GM12801 (cell line): ENCODE data around the gene SCYL3.

Experiments
- CTCF ChIP-seq: IDR thresholded peaks from one replicate; pipeline ENCODE4 v1.5.1; 2011; ENCODE audit warnings: control low read depth; ENCODE audit not compliant: insufficient read length; ENCODE audit errors: extremely low read depth

SCYL3 gene

GRCh38 chr1:169838942-169839341 lies 54.8 kb downstream of the SCYL3 start:
- no peak for TF ChIP-seq CTCF

DNA sequence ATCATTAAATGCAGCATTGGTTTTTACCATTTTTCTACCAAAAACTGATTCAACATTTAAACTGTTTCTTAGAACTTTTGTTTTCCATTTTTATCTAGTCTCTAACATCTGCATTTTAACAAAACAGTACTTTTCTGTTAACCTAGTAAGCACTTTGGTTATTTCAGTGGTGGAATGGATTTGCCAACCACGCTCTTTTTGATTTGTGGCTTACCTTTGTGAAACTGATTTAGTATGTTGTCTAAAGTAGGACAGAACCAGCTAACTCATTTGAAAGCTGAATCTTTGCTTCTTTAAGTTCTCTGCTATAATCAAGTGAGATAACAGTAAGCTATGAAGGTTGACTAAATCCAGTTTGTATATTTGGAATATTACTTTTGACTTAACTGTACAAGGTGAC lies 57.5 kb downstream of the SCYL3 start:
- no peak for TF ChIP-seq CTCF

DNA sequence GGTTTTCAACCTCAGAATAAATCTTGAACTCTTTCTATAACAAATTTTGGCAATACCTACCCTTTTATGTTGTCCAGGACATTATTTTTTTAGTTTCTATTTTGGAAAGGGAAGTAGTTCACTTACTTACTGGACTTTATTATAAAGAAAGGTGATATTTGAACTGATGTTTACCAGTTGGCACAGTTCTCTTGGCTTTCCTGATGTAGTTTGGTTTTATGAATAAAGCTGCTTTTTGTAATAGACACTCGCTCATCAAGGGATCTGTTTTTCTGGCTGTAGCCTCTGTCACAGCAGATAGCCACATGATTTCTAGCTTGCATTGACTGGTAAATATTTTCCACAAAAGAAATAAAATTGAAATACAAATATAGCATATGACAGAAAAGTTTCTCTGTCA lies 58.0 kb downstream of the SCYL3 start:
- TF ChIP-seq CTCF, result no peak

DNA sequence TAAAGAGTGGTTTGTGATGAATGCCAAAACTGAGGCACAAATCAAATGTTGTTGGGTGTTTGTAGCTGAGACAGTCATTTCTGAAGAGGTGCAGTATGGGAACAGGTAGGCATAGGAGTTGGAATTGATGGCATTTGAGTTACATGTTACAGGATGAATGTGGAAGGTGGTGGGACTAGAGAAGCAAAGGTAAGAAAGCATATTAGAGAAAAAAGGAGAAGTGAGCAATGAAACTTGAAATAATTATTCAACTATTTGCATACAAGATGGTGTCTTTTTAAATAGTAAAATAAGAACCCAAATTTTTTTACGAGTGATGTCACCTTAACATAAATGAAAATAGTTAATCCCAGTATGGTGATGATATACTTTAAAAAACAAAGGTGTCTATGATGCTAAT lies 58.8 kb downstream of the SCYL3 start:
- TF ChIP-seq CTCF, result no peak

DNA sequence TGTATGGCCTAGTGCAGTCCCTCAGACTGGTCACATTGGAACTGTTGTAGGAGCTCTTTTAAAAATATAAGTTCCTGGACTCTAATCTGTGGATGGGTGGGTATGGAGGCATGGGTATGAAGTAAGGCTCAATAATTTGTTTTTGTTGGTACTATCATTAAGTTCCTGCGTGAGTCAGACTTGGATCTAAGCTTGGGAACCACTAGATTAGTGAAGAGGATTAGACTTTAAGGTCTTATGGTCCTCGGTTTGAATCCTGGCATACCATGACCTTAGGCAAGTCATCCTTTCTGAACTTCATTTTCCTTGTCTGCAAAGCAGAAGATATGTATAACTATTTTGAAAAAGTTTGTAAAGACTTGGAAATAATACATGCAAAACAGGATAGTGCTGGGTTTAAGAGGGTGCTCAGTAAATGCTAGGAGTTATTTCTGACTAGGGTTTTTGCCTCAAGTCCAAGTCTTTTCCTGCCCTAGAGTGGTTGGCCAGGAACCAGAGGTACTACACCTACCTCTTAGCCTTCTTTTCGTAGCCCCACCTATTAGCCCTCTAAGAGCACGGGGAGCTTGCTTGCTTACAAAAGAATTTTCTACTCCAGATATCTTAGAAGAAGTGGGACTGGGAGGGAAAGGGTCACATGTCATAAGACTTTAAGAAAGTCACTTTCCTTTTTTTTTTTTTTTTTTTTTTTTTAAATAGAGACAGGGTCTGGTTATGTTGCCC lies 60.4 kb downstream of the SCYL3 start:
- TF ChIP-seq CTCF, result no peak

- no peak for TF ChIP-seq CTCF
These were observed 64.0 kb downstream of the SCYL3 start for GRCh38 chr1:169829671-169830070.

- TF ChIP-seq CTCF, result no peak
These were observed 69.5 kb downstream of the SCYL3 start for GRCh38 chr1:169824153-169824552.
